Skin of body (tissue), 2 donors: ENCODE data around the gene ANGPTL1. TPM values are rescaled to one million over a fixed set of nuclear protein-coding genes. Genes with fewer than 3 reads are reported as not detected.

ENCODE experiments used
- DNase-seq: peaks from one replicate; lab custom pipeline; 2025; lab: John Stamatoyannopoulos, UW
- total RNA-seq: library from RNA; depleted of rRNA; stranded (reverse); fragments of >200 nt; gene quantifications from one replicate; pipeline ENCODE4 v1.2.3, GENCODE V29; 2014

Gene ANGPTL1
- 104 TPM for total RNA-seq

GRCh38 chr1:178870944-178871343 lies at the start of gene ANGPTL1:
Gene ANGPTL1 (minus strand): TSS chr1:178871077. CDS start chr1:178865776, 5,301 bp downstream.
- DNase-seq = peak; percentile 89

DNA sequence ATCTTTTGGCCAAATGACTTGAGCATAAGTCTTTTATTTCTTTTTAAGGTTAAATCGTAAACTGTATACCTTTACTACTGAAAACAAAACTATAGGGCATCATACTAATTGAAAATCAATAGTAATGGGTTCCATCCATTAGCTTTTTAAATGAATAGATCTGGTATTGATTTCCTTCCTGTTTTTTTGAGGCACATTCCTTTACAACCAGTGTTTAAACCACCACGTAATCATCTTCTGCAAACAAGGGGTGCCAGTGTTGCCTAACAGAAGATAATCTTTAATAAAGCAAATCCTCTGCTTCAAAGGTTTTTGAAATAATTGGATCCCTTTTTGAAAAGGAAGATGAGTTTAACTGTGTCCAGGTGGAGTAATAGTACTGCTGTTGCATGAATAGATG lies 48.7 kb upstream of the ANGPTL1 start:
- DNase-seq = no peak

DNA sequence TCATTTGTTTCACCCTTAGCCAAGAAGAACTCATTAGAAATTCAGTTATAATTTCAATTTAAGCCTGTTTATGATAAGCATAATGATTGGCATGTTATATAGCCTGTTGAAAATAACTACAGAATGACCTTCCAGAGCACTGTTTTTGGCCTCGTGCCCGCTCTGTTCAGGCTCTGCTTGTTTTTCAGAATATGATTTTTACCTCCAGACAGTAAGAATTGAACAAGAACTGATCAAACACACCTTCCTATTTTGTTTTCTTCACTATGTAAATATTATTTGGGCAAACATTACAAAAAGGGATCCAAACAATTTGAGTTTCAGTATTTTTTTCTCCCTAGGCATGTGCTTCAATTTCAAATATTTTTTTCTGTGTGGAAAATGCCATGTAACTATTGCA lies 48.1 kb upstream of the ANGPTL1 start:
- DNase-seq = no peak

GRCh38 chr1:178918308-178918707 lies 47.4 kb upstream of the ANGPTL1 start:
- no peak for DNase-seq

DNA sequence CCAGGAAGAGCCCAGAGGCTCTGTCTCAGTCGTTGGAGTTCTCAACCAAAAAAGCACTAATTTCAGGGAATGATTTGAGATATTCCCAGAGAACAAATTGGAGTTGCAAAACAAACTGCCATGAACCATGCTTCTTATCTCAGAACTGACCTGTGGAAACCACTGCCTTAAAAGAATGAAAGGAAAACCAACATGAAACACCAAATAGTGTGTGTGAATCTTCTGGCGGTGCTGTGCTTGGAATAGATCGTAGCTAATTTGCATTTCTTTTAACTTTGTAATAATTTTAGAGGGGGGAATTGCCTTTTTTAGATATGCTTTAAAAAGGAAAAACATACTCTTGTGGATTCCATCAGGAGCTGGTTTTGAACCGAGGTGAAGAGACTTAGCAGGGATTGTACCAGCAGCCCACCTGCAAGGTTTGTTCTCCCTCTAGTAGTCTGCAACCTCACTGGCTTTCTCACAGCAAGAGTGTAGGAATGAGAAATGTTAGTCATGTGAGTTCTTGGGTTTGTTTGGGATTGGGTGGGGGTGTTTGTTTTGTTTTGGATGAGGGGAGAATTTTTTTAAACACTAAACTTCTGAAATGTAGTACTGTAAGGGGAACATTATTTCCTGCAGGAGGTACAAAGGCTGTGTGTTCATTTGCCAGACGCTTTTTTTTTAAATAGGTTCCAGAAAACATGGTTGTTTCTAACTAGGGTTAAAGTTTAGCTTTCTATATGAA lies 45.7 kb upstream of the ANGPTL1 start:
- DNase-seq = no peak

GRCh38 chr1:178912597-178912996 lies 41.7 kb upstream of the ANGPTL1 start:
- no peak for DNase-seq

- DNase-seq = no peak
Observed at GRCh38 chr1:178910023-178910422, 39.1 kb upstream of the ANGPTL1 start.

DNA sequence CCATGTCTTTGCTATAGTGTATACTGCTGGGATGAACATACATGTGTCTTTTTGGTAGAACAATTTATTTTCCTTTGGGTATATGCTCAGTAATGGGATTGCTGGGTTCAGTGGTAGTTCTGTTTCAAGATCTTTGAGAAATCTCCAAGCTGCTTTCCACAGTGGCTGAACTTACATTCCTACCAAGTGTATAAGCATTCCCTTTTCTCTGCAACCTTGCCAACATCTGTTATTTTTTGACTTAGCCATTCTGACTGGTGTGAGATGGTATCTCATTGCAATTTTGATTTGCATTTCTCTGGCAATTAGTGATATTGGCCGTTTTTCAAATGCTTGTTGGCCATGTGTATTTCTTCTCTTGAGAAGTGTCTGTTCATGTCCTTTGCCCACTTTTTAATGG lies 37.5 kb upstream of the ANGPTL1 start:
- peak; percentile 1 for DNase-seq

GRCh38 chr1:178901482-178902125 lies 30.7 kb upstream of the ANGPTL1 start:
- DNase-seq = no peak

DNA sequence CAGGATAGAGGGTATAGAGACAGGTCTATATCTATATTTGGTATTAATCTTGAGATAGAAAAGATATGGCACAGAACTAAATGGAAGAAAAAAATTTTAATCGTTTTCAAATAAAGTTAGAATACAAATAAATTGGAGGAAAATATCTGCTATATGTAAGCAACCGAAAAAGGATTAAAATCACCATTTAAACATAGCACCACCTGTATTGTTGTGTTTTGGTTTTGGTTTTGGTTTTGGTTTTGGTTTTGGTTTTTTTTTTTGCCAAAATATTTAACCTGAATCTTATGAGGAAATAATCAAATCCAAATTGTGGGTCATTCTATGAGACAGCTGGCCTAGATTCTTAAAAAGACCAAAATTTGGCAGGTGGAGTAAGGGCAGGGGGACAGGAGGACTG lies 28.5 kb upstream of the ANGPTL1 start:
- DNase-seq = no peak

GRCh38 chr1:178898401-178898800 lies 27.5 kb upstream of the ANGPTL1 start:
- DNase-seq = no peak

DNA sequence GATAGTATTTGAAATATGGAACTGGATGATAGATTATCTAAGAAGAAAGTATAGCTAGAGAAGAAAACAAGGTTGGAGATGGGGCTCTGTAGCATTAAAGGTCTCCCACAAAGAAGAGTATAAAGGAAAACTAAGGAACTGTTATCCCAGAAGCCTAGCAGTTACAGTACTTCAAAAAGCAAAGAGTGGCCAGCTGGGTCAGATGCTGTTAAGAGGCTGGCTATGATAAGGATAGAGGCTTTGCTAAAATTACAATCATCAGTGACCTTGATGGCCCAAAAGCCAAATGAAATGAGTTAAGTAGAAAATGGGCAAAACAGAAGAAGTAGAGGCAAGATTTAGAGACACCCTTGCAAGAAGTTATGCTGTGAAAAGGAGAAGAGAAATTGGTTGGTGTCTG lies 25.1 kb upstream of the ANGPTL1 start:
- DNase-seq = no peak

- no peak for DNase-seq
Observed at GRCh38 chr1:178886551-178886950, 15.7 kb upstream of the ANGPTL1 start.

- no peak for DNase-seq
Observed at GRCh38 chr1:178885869-178886268, 15.0 kb upstream of the ANGPTL1 start.

GRCh38 chr1:178881950-178882349 lies 11.1 kb upstream of the ANGPTL1 start:
- DNase-seq = no peak

DNA sequence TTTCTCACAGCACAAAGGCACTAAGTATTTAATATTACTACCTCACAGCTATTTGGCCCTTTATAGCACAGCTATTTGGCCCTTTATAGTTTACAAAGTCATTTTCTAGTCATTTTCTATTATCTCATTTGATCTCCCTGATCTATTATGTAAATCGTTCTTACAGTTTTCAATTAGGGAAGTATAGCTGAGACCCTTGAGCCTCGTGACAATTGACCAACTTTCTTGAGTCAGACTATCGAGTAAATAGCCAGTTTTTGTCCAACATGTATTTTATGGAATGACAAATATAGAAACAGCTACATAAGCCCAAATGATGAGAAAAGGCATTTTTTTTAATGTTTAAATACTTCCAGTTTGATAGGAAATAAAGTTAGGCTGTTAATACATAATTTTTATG lies 7.0 kb upstream of the ANGPTL1 start:
- DNase-seq = no peak

GRCh38 chr1:178875936-178876335 lies 5.1 kb upstream of the ANGPTL1 start:
- DNase-seq = no peak

GRCh38 chr1:178874966-178875365 lies 4.1 kb upstream of the ANGPTL1 start:
- no peak for DNase-seq

DNA sequence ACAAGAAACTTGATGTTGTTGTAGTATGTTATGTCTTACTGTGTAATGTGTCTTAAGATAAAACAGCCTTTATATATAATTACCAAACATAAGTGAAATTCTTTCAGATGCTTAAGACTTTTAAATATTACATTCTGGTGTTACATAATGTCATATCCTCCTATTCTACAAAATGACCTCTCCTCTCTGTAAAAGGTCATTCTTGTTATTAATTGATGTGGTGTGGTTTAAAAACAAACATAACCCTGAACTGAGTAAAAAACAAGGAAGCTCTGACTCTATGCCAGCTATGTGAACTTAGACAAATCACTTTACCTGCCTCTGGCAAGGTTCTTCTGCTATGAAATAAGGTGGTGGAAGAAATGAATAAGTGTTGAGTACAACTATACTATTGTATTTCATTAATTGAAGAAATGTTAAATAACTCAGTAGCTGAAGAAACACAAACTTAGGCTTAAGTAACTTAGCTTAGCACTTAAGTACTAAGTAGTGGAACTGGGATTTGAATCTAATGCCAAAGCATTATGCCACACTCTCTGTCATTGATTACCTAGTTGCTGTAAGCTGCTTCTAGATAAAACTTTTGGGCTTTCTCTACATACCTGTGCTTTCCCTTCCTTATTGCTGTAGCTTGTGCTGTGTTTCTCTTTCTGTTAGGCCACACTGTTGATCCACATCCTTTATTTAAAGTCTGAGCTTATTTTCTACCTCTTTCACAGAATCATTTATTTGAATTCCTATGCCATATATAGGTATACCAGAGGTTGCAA lies 859 bp upstream of the ANGPTL1 start:
- DNase-seq = peak; percentile 20

DNA sequence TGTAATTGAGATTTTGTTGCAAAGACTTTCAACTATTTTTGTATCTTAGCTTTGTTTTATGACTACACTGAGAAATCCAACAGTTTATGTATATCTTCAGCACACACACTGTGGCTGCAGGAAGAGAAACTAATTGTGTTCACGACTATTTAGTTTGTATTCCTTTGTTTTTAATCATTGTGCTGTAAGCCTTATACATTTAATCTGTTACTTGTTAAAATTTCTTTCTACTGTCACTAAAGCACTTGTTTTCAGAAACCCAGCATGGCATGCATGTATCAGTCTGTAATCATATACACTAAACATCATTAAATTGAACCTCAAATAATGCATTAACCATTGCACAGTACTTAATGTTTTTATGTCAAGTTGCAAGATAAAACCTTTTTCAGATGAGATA lies 656 bp downstream of the ANGPTL1 start:
- DNase-seq = no peak

- peak; percentile 43 for DNase-seq
Observed at GRCh38 chr1:178869119-178869697, 1.7 kb downstream of the ANGPTL1 start.

DNA sequence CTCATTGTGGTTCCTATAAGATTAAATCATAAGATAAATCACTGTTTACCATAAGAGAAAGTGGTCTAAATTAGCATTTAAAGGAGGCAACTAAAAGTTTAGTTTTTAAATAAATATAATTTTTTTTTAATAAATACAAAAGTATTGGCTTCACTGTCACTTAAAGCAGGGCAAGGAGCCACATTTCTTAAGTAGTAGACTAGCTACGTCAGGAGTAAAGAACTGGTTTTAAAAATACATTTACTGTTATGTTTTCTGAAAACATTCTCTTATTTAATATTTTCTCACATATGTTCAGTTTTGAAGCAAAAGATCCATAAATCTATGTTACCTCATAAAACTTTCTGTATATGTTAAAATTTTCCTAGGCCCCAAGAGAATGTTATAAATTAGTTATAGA lies 2.2 kb downstream of the ANGPTL1 start:
- peak; percentile 51 for DNase-seq
